ENCODE data around the gene WASF2. TPM values are rescaled to one million over a fixed set of nuclear protein-coding genes. Genes with fewer than 3 reads are reported as not detected.

Gene WASF2
- total RNA-seq, 1 donor from 2014 or later, result 51.2 TPM

- Histone ChIP-seq H3K4me3 (no peak overlapping the region), H3K27ac (replicated peaks) (peak overlapping the region; percentile 100), H3K36me3 (peaks cover 11% of the 10 kb centered on the region), H3K9me3 (replicated peaks) (no peaks in the 10 kb centered on the region), H3K4me1 (peaks cover 51% of the 10 kb centered on the region), H3K27me3 (ENCODE audit: low read depth) (no peaks in the 10 kb centered on the region)
- intact Hi-C loops (cut with micrococcal nuclease), result no loop called here
- peak; percentile 33 for TF ChIP-seq CTCF (IDR thresholded peaks at IDR 0.05; ENCODE audit: borderline replicate concordance)
- DNase-seq, result no peak
Measured at GRCh38 chr1:27368869-27369582, 120.9 kb downstream of the WASF2 start.

DNA sequence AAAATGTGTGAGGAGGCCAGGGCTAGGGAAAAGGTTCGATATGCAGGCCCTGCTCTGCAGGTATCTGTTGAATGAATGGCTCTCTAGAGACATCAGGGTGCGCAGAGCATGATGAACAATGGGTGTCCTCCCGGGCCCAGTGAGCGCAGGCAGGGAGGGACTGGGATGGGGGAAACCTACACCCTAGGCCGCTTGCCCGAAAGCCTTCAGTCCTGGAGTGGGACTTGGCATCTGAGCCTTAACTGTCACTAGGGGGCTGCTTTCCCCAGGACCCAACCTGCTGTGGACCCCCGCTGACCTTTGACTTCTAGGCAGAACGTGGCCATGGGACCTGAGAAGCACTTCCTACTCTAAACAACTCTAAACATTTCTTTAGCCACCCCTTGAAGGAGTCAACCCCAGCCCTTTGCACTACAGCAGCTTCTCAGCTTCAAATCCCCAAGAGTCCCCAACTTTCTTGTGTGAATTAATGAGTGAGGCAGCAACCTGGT lies 122.8 kb downstream of the WASF2 start:
- no peaks in the 10 kb centered on the region for H3K27me3 ChIP-seq (ENCODE audit: low read depth)
- H3K4me1 ChIP-seq, result peaks cover 56% of the 10 kb centered on the region
- no peaks in the 10 kb centered on the region for H3K9me3 ChIP-seq (replicated peaks)
- peak overlapping the region; percentile 91 for H3K4me3 ChIP-seq
- peaks cover 30% of the 10 kb centered on the region for H3K36me3 ChIP-seq
- no peak for TF ChIP-seq CTCF (IDR thresholded peaks at IDR 0.05; ENCODE audit: borderline replicate concordance)
- intact Hi-C loops (cut with micrococcal nuclease), result no loop called here
- no peak for DNase-seq
- peak overlapping the region; percentile 100 for H3K27ac ChIP-seq (replicated peaks)

- peaks cover 56% of the 10 kb centered on the region for H3K4me1 ChIP-seq
Measured at GRCh38 chr1:27366411-27367159, 123.4 kb downstream of the WASF2 start, which contains the start of gene MAP3K6. Gene MAP3K6 (minus strand): TSS chr1:27366961. CDS start chr1:27366597, 364 bp downstream.

DNA sequence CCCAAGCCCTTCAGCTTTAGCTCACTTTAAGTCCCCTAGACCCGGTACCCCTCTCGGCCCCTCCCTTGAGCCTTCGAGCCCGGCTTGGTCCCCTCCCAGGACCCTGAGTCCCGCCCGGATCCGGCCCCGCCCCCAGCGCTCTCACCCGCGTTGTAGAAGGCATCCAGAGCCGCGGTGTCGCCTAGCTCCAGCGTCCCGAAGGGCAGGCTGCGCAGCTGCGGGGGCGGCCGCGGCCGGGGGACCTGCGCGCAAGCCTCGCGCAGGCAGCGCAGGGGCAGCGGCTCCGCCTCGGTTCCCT lies 123.9 kb downstream of the WASF2 start:
- Histone ChIP-seq H3K9me3 (replicated peaks) (no peaks in the 10 kb centered on the region), H3K4me3 (peak overlapping the region; percentile 91), H3K27me3 (ENCODE audit: low read depth) (no peaks in the 10 kb centered on the region), H3K36me3 (peaks cover 41% of the 10 kb centered on the region), H3K4me1 (peaks cover 56% of the 10 kb centered on the region), H3K27ac (replicated peaks) (peak overlapping the region; percentile 100)
- no peak for TF ChIP-seq CTCF (IDR thresholded peaks at IDR 0.05; ENCODE audit: borderline replicate concordance)
- DNase-seq, result peak; percentile 94
- intact Hi-C loops (cut with micrococcal nuclease), result no loop called here

More at GRCh38 chr1:27366411-27367159, 123.4 kb downstream of the WASF2 start, which contains the start of gene MAP3K6:
- peak within 1 kb of the TSS; percentile 100 for H3K27ac ChIP-seq (replicated peaks)
- peak; percentile 46 for TF ChIP-seq CTCF (IDR thresholded peaks at IDR 0.05; ENCODE audit: borderline replicate concordance)
- no peaks in the 10 kb centered on the region for H3K27me3 ChIP-seq (ENCODE audit: low read depth)
- peak within 1 kb of the TSS; percentile 91 for H3K4me3 ChIP-seq
- peak; percentile 94 for DNase-seq
- intact Hi-C loops (cut with micrococcal nuclease), result no loop called here
- H3K36me3 ChIP-seq, result peaks cover 36% of the 10 kb centered on the region
- no peaks in the 10 kb centered on the region for H3K9me3 ChIP-seq (replicated peaks)

DNA sequence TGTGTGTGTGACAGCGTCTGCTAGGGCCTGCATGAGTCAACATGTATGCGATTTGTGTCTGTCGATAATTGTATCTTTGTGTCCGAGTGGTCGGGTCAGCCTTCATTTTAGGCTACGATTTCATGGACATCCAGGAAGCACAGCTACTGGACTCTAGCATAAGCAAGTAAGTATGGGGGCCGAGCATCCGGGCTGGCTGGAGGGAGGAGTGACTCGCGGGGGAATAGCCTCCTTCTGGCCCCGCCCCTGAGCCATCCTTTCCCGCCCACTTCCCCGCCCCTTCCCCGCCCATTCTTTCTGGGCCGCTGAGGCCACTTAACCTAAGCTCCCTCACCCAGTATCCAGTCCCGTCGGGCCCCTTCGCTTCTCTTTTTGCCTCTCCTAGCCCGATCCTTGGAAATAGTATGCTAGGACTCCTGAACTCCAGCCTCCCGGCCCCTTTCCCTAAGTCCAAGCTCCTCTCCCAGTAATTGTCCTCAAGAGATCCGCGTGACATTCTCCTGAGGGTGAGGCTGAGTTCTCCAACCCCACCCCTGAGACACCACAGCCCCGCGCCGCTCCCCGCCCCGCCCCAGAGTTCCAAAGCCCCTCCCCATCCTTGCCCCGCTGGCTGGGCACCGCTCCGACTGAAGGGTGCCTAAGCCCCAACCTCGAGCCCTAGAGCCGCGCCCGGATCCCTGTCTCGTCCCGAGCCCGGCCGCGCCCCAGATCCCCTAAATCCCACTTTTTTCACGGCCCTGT lies 124.4 kb downstream of the WASF2 start:
- peaks cover 46% of the 10 kb centered on the region for H3K36me3 ChIP-seq
- H3K9me3 ChIP-seq (replicated peaks), result no peaks in the 10 kb centered on the region
- no peaks in the 10 kb centered on the region for H3K27me3 ChIP-seq (ENCODE audit: low read depth)
- peak overlapping the region; percentile 91 for H3K4me3 ChIP-seq
- intact Hi-C loops (cut with micrococcal nuclease), result no loop called here
- H3K27ac ChIP-seq (replicated peaks), result peak overlapping the region; percentile 100
- TF ChIP-seq CTCF (IDR thresholded peaks at IDR 0.05; ENCODE audit: borderline replicate concordance), result no peak
- peaks cover 61% of the 10 kb centered on the region for H3K4me1 ChIP-seq
- peak; percentile 91 for DNase-seq
